GF-D8 (cell line): Measurements from ENCODE around the gene RFX7.

Experiments
- DNase-seq: peaks from one replicate; lab custom pipeline; 2025; lab: John Stamatoyannopoulos, UW

RFX7 gene

GRCh38 chr15:56126409-56126808, 117.3 kb downstream of the RFX7 start:
- no peak for DNase-seq

DNA sequence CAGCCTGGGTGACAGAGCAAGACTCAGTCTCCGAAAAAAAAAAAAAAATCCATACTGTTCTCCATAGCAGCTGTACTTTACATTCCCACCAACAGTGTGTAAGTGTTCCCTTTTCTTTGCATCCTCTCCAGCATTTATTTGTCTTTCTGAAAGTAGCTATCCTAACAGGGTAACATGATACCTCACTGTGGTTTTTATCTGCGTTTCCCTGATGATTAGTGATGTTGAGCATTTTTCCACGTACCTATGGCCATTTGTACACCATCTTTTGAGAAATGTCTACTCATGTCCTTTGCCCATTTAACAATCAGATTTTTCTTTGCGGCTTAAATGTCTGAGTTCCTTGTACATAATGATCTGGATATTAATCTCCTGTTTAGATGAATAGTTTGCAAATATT, 119.3 kb downstream of the RFX7 start:
- DNase-seq = no peak

- DNase-seq = no peak
These were observed 137.8 kb downstream of the RFX7 start for GRCh38 chr15:56105855-56106254.

DNA sequence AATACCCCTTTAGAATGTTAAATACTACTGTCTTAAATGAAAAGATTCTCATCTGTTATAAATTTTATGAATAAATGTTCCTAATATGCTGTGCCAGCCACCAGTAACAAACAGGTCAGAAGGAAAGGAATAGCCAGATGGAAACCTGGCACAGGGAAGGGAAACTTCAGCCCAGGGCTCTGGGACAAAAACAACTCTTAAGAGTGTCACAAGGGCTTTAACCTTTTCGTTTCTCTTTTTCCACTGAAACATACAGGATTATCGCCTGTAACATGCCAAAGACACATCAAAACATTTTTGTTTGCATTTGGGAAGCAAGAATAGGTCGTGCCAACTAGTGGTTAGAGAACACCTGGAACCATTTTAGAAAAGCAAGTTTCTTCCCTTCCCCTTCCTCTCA, 141.2 kb downstream of the RFX7 start:
- DNase-seq = no peak

- no peak for DNase-seq
These were observed 144.4 kb downstream of the RFX7 start for GRCh38 chr15:56099311-56099710.

DNA sequence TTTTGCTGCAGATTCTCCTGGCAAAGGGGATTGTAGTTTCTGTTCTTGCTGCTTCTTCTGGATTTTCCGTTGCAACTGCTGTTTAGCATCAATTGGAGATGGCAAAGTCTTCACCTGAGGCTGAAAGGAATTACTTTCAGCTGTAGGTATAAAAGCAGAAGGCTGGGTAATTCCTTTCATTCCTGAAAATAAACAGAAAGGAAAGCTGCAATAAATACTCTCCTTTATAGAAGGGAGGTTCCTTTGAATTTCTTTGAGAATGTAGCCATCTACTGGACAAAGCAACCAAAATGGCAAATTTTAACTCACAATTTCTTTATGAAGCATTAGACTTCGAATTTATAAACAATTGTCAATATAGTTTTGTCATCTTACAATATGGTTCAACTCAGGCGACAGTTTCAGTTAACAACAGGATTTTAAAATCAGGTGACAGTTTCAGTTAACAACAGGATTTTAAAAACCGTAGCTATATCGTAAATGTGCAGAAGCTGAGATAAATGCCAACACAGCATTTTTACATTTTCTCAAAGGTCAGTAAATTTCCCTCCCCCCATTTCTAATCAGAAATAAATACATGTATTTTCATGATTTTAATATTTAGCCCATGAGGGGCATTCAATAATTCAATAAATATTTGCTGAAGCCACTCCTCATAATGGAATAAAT, 145.3 kb downstream of the RFX7 start:
- DNase-seq = no peak

GRCh38 chr15:56095406-56095805, 148.3 kb downstream of the RFX7 start:
- DNase-seq = no peak

- DNase-seq = no peak
These were observed 149.5 kb downstream of the RFX7 start for GRCh38 chr15:56094171-56094570.

DNA sequence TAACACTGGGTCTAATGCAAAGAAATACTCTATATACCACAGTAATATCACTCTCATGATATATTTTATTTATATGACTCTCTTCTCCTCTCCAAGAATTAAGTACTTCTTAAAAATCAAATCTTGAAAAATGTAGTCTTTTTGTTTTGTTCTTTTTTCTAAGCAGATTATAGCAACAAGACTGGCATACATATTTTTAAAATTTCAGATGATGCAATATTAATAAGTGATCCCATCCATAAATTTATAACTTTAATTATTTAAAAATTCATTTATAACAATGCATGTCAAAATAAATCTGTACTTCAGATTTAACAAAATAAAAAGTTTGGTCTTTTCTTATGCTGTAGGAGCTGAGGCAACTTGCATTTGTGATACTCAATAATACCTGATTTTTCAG, 155.3 kb downstream of the RFX7 start:
- DNase-seq = no peak

DNA sequence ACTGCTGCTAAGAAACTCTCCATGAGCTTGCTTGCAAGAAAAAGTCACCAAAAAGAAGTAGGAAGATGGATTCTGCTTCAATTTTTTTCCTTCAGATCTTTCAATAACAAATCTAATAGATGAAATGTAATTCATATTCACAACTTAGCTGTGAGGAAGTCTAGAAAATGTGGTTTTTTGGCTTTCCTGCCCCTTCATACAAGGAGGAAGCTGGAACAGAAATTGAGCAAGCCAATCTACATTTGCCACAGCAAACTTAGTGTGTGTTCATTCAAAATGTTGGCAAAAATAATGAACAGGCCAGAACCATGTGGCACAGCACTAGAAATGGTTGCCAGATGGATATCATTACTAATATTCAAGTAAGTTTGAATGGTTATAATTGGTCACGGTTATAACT, 157.1 kb downstream of the RFX7 start:
- DNase-seq = peak; percentile 28

DNA sequence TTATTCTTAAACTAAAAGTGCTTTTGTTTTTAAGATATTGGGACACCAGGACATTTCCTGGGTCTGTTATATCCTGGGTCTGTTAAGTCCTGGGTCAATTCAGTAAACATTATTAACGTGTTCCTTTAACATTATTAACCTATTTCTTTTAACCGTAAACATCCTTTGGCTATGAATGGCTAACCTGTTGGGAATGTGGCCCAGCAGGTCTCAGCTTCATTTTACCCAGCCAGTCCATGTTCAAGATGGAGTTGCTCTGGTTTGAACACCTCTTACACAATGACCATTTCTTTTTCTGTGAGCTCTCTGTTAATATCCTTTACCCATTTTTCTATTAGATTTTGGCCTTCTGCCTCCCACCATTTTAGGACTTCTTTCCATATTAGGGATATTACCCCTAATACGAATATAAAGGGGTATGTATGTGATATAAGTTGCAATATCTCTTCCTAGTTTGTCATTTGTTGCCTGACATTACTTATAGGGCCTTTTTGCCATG, 161.4 kb downstream of the RFX7 start:
- no peak for DNase-seq

DNA sequence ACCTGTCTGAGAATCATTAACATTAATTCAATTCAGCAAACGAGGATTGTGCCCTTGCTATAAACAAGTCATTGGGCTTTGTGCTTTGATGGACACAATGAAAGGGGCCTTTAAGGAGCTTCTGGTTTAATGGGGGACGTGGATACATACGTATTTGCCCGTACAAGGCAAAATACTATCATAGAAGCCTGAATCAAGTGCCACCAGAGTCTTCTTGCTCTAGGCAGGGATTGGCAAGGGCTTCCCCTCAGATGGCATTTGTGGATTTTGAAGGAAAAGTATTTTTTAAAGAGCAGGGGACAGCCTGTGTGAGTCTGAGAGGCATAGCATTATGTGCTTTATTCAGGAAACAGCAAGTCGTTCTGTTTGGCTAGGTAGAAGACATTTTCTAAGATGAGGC, 166.6 kb downstream of the RFX7 start:
- DNase-seq = no peak

DNA sequence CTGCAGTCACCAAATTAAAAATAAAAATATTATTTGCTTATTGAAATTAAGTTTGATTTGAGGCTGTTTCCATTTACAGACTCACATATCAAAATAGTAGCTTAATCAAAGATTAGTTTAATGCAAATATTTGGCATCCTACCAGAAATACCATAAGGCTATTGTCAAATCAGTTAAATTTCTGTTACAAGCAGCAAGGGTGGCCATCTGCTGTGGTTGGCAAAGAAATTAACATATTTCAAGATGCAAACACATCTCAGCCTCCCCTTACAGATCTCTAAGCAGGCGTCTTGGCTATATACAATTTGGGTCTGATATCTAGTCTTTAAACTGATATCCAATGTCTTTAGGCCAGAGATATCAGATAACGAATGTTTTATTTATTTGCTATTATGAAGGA, 167.0 kb downstream of the RFX7 start:
- DNase-seq = no peak

DNA sequence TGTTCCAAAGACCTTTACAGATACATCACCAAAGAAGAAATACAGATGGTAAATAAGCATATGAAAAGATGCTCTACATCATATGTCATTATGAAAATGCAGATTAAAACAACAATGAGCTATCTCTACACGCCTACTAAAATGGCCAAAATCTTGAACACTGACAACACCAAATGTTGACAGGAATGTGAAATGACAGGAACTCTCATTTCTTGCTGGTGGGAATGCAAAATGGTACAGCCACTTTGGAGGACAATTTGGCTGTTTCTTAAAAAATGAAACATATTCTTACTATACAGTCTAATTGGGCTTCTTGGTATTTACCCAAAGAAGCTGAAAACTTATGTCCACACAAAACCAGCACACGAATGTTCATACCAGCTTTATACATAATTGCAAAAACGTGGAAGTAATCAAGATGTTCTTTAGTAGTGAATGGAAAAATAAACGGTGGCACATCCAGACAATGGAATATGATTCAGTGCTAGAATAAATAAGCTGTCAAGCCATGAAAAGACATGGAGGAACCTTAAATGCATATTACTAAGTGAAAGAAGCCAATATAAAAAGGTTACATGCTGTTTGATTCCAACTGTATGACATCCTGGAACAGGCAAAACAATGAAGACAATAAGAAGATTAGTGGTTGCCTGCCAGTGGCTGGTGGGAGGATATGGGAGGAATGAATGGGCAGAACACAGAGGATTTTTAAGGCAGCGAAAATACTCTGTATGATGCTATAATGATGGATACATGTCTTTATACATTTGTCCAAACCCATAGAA, 169.0 kb downstream of the RFX7 start:
- DNase-seq = no peak

DNA sequence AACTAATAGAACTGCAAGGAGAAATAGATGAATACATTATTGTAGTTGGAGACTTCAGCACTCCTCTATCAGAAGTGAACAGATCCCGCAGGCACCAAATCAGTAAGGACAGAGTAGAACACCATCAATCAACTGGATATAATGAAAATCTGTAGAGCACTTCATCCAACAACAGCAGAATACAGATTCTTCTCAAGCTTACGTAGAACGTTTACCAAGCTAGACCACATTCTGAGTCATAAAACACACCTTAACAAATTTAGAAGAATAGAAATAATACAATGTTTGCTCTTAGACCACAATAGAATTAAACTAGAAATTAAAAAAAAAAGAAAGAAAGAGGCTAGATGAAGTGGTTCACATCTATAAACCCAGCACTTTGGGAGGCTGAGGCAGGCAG, 179.5 kb downstream of the RFX7 start:
- no peak for DNase-seq

- DNase-seq = no peak
These were observed 184.0 kb downstream of the RFX7 start for GRCh38 chr15:56059716-56060115.

DNA sequence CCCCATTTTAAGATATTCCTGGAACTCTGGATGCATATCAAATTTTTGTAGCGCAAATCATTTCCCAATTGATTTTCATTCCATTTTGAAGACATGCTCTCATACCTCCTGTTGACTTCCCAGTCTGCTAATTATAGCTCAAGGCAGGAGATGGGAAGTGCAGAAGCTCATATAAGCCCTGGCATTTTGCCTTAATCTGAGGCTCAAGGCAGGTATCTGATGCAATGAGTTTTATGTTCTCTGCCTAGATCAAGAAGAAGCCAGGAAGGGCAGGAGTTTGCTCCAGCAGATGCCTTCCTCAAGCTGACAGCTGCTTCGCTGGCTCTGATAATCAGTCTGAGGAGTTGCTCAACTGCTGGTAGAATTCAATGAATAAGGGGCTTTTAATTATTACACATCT, 184.7 kb downstream of the RFX7 start:
- no peak for DNase-seq

DNA sequence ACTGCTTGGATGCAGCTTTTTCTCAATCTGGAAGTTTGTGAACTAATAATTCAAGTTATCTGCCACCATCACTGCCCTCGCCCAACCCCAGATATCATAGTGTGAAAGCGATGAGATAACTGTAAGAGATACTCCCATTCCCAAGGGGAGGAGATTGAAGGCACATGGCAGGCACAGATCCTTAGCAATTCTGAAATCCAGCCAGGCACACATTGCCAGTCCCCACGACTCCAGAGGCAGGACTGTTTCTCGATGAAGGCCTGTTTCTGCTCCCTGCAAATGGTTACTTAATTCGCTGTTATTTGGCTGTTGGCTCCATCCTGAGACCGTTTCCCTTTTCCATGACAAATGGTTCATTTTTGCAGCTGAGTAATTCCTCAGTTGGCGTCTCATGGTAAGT, 187.1 kb downstream of the RFX7 start:
- DNase-seq = no peak

DNA sequence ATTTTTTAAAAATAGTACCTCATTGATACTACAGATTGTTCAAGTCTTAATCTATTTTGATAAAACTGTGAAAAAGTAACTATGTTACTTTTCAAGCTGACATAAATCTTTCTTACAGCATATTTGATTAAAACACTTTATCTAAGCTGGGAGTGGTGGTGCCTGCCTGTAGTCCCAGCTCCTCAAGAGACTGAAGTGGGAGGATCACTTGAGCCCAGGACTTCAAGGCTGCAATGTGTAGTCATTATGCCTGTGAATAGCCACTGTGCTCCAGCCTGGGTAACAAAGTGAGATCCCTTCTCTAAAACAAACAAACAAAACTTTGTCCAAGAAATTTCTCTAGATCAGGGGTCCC, 190.7 kb downstream of the RFX7 start:
- no peak for DNase-seq

DNA sequence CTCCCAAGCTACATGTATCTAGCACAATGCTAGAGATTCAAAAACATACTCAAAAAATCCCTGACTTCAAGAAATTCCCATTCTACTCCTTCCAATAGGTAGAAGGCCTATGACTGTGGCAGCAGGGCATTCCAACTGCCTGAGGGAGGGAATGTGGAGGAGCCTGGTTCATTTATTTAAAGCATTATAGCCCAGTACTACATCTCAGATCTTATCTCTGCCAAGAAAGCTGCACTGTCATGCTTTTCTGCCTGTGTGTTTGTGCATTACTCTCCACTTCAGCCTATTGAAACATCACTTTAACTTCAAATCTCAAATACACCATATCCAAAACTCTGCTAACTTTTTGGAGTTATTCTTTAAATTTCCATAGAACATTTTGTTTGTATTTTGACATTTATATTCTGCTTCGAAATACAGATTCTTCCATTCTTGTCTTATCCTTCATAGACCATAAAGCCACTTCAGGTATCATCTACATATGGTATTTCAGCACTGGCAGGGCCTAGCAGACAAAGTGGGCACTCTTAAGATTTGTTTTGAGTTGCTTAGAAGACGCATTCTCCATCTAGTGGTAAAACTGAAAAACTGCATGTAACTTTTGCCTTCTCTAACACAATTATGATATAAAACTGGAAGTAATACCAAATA, 191.2 kb downstream of the RFX7 start:
- peak; percentile 9 for DNase-seq

- DNase-seq = no peak
These were observed 192.0 kb downstream of the RFX7 start for GRCh38 chr15:56051676-56052075.

DNA sequence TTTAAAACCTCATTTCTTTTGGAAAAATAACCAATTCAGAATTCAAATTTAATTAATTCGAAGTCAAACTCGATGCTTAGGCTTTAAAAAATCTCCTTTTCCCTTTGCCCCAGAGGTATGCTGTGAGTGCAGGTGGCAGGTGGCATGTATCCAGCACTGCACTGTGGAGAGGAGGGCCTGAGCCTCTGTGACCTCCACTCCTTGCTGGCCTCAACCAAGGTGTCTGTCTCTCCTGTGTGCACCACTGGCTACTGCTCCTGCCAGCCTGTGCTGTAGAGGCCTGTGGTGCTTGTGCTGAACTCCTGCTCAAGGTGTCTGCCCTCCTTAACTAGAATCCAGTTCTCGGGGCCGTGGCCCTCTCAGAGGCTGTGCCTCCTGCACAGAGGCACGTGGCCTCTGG, 194.1 kb downstream of the RFX7 start:
- DNase-seq = no peak

GRCh38 chr15:56047354-56047753, 196.3 kb downstream of the RFX7 start:
- DNase-seq = no peak
